Dermis blood vessel endothelial cell (primary cell): ENCODE measurements around the gene C15orf62. TPM values are rescaled to one million over a fixed set of nuclear protein-coding genes. Genes with fewer than 3 reads are reported as not detected.

ENCODE experiments used
- DNase-seq: peaks from one replicate; pipeline ENCODE4 v3.0.0; 2010
- total RNA-seq: library from RNA; depleted of rRNA; stranded (reverse); fragments of >200 nt; gene quantifications from 2 replicates; pipeline ENCODE4 v1.2.3, GENCODE V29; 2014

Gene C15orf62
- total RNA-seq, 1 donor from 2014 or later = 1.0 TPM

- DNase-seq = no peak
These were observed 15.4 kb downstream of the C15orf62 start for GRCh38 chr15:40785164-40785563.

GRCh38 chr15:40785814-40786213 lies 16.0 kb downstream of the C15orf62 start:
- DNase-seq = no peak

GRCh38 chr15:40787344-40787841 lies 17.6 kb downstream of the C15orf62 start:
- DNase-seq = peak; percentile 61

GRCh38 chr15:40787991-40788390 lies 18.2 kb downstream of the C15orf62 start:
- DNase-seq = no peak

GRCh38 chr15:40789119-40789518 lies 19.3 kb downstream of the C15orf62 start:
- no peak for DNase-seq

GRCh38 chr15:40789999-40790398 lies 20.2 kb downstream of the C15orf62 start:
- DNase-seq = no peak

GRCh38 chr15:40790718-40791117 lies 20.9 kb downstream of the C15orf62 start:
- no peak for DNase-seq

- no peak for DNase-seq
These were observed 22.6 kb downstream of the C15orf62 start for GRCh38 chr15:40792394-40792793.

- DNase-seq = peak; percentile 99
These were observed 23.6 kb downstream of the C15orf62 start for GRCh38 chr15:40793216-40793989.

- DNase-seq = peak; percentile 78
These were observed 26.3 kb downstream of the C15orf62 start for GRCh38 chr15:40796041-40796440.

- DNase-seq = peak; percentile 19
These were observed 26.7 kb downstream of the C15orf62 start for GRCh38 chr15:40796512-40796911.

- no peak for DNase-seq
These were observed 29.7 kb downstream of the C15orf62 start for GRCh38 chr15:40799523-40799922.

- DNase-seq = no peak
These were observed 33.3 kb downstream of the C15orf62 start for GRCh38 chr15:40803076-40803475.

- no peak for DNase-seq
These were observed 33.9 kb downstream of the C15orf62 start for GRCh38 chr15:40803688-40804087.

GRCh38 chr15:40806672-40807027 lies 36.9 kb downstream of the C15orf62 start:
- no peak for DNase-seq

GRCh38 chr15:40807028-40807887 lies 37.5 kb downstream of the C15orf62 start, which contains the start of the genes DNAJC17 and ZFYVE19:
TSS of gene DNAJC17 (minus strand) at chr15:40807473. CDS start at chr15:40807446, 27 bp downstream.
TSS of gene ZFYVE19 (plus strand) at chr15:40807089. CDS start at chr15:40807590, 501 bp downstream.
- DNase-seq = peak; percentile 99

GRCh38 chr15:40807888-40808461 lies 38.2 kb downstream of the C15orf62 start:
- DNase-seq = no peak

- no peak for DNase-seq
These were observed 39.2 kb downstream of the C15orf62 start for GRCh38 chr15:40808861-40809450.

GRCh38 chr15:40812721-40813425 lies 43.1 kb downstream of the C15orf62 start:
- DNase-seq = no peak

- no peak for DNase-seq
These were observed 45.4 kb downstream of the C15orf62 start for GRCh38 chr15:40815042-40815698.

- DNase-seq = no peak
These were observed 49.3 kb downstream of the C15orf62 start for GRCh38 chr15:40819048-40819447.
